Measurements from ENCODE around the gene KLK2. TPM values are rescaled to one million over a fixed set of nuclear protein-coding genes. Genes with fewer than 3 reads are reported as not detected.

Gene KLK2
- total RNA-seq, 1 donor from 2014 or later: not detected

- no peak for DNase-seq (ENCODE audit: low spot score)
Measured at GRCh38 chr19:50850738-50851137, 22.5 kb upstream of the KLK2 start.

- no peak for DNase-seq (ENCODE audit: low spot score)
Measured at GRCh38 chr19:50851620-50852019, 21.6 kb upstream of the KLK2 start.

GRCh38 chr19:50854636-50855410, 18.4 kb upstream of the KLK2 start, which contains the start of gene KLK3:
TSS of gene KLK3 (plus strand) at chr19:50854915. CDS start at chr19:50854956, 41 bp downstream.
- DNase-seq (ENCODE audit: low spot score): no peak

- DNase-seq (ENCODE audit: low spot score): no peak
Measured at GRCh38 chr19:50857366-50857765, 15.9 kb upstream of the KLK2 start.

- no peak for DNase-seq (ENCODE audit: low spot score)
Measured at GRCh38 chr19:50858886-50859285, 14.4 kb upstream of the KLK2 start.

GRCh38 chr19:50859849-50860248, 13.4 kb upstream of the KLK2 start:
- no peak for DNase-seq (ENCODE audit: low spot score)

- no peak for DNase-seq (ENCODE audit: low spot score)
Measured at GRCh38 chr19:50861010-50861409, 12.2 kb upstream of the KLK2 start.

GRCh38 chr19:50861496-50862286, 11.5 kb upstream of the KLK2 start:
- DNase-seq (ENCODE audit: low spot score): no peak

- no peak for DNase-seq (ENCODE audit: low spot score)
Measured at GRCh38 chr19:50869479-50869878, 3.8 kb upstream of the KLK2 start.

- no peak for DNase-seq (ENCODE audit: low spot score)
Measured at GRCh38 chr19:50870417-50871089, 2.7 kb upstream of the KLK2 start.

GRCh38 chr19:50874211-50874610, 972 bp downstream of the KLK2 start:
- DNase-seq (ENCODE audit: low spot score): no peak

GRCh38 chr19:50875795-50876422, 2.7 kb downstream of the KLK2 start:
- DNase-seq (ENCODE audit: low spot score): no peak

GRCh38 chr19:50876456-50876855, 3.2 kb downstream of the KLK2 start:
- DNase-seq (ENCODE audit: low spot score): no peak

GRCh38 chr19:50877338-50877737, 4.1 kb downstream of the KLK2 start:
- DNase-seq (ENCODE audit: low spot score): no peak

GRCh38 chr19:50878851-50879250, 5.6 kb downstream of the KLK2 start:
- no peak for DNase-seq (ENCODE audit: low spot score)

GRCh38 chr19:50880241-50880640, 7.0 kb downstream of the KLK2 start:
- DNase-seq (ENCODE audit: low spot score): no peak

GRCh38 chr19:50882188-50882587, 8.9 kb downstream of the KLK2 start:
- DNase-seq (ENCODE audit: low spot score): no peak

GRCh38 chr19:50889638-50890037, 16.4 kb downstream of the KLK2 start:
- DNase-seq (ENCODE audit: low spot score): no peak

GRCh38 chr19:50890422-50891252, 17.4 kb downstream of the KLK2 start:
- no peak for DNase-seq (ENCODE audit: low spot score)

- DNase-seq (ENCODE audit: low spot score): no peak
Measured at GRCh38 chr19:50891253-50891625, 18.0 kb downstream of the KLK2 start.

All from ureter (tissue), 1 donor.